NCI-H2196 (cell line): ENCODE measurements around the gene PHGDH.
A peak's percentile ranks its signal among the peaks of the same experiment; 100 is the strongest.
"Not testable (repeated sequence)": the region's sequence is repeated elsewhere in the genome, so short reads cannot be mapped to it uniquely, and the experiment has no call there.

Experiments used
- DNase-seq: peaks from one replicate; lab custom pipeline; 2025; ENCODE audit not compliant: unreplicated experiment; lab: John Stamatoyannopoulos, UW

The PHGDH gene

DNA sequence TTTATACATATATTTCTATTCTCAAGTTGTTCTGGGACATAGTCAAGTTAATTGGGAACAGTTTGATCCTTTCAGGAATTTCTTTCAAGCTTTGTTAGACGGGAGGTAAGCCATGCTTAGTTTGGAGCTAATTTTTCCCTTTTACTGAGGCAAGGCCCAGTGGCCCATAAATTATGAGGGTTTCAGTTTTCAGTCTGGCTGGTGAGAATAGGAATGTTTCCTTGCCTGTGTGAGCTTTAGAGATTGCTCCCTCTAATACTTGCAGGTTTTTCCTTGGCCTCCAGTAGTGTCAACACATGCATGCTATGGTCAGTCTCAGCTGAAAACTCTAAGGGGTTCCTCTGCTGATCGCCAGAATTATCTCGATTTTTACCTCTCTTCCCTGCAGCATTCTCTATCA is 14.1 kb upstream of the PHGDH start:
- DNase-seq, result no peak

DNA sequence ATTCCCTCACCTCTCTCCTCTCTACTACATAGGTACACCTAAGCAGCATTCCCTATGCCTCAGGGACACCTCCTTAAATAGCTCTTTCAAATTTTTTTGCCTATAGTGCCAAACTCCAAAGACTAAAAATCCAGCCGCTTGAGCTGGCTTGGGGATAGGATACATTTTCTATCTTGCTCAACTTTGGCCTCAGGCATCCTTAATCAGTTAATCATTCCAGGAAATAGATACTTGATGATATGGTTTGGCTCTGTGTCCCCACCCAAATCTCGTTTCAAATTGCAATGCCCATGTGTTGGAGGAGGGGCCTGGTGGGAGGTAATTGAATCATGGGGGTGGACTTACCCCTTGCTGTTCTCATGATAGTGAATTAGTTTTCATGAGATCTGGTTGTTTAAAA is 11.4 kb upstream of the PHGDH start:
- no peak for DNase-seq

DNA sequence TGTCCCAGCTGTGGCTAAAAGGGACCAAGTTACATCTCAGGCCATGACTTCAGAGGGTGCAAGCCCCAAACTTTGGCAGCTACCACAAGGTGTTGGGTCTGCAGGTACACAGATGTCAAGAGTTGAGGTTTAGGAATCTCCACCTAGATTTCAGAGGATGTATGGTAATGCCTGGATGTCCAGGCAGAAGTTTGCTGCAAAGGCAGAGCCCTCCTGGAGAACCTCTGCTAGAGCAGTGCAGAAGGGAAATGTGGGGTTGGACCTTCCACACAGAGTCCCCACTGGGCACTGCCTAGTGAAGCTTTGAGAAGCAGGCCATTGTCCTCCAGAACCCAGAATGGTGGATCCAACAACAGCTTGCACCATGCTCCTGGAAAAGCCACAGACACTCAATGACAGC is 10.1 kb upstream of the PHGDH start:
- DNase-seq, result no peak

DNA sequence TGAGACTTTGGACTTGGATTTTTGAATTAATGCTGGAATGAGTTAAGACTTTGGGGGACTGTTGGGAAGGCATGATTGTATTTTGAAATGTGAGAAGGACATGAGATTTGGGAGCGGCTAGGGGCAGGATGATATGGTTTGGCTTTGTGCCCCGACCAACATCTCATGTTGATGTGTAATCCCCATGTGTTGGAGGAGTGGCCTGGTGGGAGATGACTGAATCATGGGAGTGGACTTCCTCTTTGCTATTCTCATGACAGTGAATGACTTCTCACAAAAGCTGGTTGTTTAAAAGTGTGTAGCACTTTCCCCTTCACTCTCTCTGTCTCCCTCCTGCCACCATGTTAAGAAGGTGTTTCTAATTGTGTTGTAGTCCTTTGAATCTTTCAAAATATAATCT is 9.3 kb upstream of the PHGDH start:
- DNase-seq, result no peak

DNA sequence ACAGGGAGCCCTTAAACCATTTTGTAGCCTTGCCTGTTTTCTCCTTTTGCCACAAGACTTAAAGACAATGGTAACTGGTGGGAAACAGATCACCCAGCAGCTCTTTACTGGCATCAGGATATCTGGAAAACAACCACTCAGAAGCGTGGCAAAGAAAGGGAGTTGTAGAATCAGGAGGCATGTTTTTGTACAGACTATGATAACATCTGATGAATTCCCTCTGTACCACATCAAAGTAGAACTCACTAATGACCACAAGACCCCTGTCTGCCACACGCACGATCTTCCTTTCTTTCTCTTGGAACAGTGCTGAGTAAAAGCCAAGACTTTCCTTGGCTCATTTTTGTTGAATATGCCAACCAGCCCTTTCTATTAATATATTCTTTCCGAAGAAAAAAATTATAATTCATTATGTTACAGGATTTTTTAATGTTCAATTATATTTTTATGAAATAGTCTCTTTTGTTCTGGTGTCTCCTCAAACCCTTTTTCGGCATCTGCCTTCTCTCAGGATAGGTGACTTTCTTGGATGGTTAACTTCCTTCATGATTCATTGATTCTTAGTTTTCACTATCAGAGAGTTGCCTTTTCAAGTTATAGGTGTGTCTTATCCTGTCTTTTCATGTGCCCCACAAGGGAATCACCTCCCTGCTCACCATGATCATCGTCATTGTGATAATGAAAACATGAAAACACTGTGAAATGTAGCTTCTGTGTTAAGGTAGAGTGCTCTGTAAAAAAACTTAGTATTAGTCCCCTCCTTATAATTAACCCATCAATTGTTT is 7.9 kb upstream of the PHGDH start:
- no peak for DNase-seq

DNA sequence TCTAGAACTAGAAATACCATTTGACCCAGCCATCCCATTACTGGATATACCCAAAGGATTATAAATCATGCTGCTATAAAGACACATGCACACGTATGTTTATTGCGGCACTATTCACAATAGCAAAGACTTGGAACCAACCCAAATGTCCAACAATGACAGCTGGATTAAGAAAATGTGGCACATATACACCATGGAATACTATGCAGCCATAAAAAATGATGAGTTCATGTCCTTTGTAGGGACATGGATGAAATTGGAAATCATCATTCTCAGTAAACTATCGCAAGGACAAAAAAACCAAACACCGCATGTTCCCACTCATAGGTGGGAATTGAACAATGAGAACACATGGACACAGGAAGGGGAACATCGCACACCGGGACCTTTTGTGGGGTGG is 5.1 kb upstream of the PHGDH start:
- DNase-seq, result not testable (repeated sequence)

DNA sequence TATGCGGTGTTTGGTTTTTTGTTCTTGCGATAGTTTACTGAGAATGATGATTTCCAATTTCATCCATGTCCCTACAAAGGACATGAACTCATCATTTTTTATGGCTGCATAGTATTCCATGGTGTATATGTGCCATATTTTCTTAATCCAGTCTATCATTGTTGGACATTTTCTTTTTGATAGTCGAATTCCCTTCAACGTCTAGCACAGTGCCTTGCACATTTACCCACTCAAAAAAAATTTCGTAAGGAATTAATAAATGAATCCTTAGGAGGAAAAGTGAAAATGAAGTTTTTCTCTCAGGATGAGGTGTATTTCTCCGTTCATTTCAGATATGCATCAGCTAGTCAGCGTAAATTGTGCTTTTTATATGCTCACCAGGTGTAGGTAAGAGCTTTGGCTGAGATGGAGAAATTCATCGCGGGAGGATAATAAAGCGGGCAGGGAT is 354 bp upstream of the PHGDH start:
- not testable (repeated sequence) for DNase-seq

DNA sequence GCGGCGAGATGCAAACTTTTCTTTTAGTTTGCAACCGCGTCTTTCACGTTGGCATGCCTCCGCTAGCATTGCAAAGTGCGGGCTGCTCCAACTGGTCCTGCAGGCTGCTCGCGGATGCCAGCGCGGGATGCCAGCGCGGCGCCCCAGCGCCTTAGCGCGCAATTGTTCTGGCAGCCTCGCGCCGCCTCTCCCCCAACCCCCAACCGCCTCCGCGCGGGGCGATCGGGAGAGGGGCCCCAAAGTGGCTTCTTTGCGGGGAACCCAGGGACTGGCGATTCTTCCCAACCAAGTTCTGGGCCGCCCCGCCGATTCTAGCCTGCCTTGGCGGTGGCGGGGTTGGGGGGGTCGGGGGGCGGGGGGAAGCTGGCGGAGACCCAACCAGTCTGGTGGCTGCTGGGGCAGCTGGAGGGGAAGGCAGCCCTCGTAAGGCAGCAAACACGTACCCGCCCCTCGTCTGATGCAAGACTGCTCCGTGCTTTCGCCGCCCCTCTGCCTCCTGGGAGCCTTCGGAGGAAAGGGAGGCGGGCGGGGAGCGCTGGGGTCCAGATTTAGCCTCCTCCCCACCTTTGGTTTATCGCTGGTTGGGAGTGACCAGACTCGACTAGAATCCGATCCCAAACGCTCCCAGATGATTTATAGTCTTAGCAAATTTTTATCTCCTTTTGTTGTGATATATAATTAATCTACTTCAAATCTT is 756 bp downstream of the PHGDH start:
- peak; percentile 45 for DNase-seq

DNA sequence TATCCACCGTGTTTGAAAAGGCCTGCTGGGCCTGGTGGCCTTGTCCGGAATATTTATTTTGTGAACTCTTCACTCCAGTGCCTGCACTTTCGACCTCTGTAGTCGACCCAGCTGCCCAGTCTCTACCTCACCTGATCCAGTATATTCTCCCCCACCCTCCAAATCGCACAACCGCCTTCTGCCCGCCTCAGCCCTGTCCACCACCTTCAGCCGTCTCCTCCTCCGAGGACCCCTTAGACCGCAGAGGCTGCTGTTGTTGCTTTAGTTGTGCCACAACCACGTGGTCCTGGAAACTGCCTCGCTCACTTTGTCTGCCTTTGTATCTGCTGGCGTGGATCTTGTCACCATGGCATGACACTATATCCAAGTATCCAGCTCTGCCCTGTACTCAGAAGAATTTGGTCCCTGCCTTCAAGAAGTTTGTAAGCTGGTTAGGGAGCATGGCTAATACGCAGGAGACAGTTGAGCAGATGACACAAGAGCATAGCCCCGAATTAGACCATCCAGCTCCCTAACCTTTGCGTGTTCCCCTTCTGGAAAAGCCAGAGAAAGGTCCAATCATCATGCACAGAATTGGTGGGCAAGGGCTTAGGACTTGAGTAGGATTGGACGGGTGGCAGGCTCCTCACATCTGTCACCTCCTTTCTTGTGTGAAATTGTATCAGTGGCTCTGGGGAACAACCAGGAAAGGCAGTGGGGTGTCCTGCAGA is 1.5 kb downstream of the PHGDH start:
- no peak for DNase-seq

DNA sequence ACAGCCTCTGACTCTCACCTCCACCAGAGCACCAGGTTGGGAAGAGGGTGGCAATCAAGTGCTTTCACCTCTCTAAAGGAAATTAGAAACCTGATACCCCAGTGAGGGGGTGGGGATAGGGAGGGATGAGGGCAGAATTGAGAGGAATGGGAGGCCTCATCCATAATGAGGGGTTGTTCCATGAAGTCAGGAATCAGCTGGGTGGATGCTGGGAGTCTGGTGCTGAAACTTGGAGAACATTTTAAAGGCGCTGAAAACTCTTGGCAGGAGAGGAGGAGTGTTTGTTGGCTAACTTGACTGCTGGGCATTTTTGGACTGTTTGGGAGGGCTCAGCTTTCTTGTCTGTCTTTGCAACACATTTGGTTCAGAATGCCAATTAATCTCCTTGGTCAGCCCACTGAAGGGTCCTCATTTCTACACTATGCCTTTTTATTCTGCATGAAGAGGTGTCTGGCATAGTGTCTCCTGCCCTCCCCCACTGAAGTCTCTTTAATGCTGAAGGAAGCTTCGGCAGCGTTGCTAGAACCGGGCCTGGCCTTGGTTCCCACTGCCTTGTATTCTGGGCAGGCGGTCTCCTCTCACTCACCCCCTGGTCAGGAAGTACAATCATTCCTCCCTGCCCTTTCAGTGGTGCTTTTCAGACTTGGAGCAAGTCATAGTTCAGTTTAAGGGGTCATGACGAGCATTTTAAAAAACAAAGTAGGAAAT is 2.2 kb downstream of the PHGDH start:
- no peak for DNase-seq

DNA sequence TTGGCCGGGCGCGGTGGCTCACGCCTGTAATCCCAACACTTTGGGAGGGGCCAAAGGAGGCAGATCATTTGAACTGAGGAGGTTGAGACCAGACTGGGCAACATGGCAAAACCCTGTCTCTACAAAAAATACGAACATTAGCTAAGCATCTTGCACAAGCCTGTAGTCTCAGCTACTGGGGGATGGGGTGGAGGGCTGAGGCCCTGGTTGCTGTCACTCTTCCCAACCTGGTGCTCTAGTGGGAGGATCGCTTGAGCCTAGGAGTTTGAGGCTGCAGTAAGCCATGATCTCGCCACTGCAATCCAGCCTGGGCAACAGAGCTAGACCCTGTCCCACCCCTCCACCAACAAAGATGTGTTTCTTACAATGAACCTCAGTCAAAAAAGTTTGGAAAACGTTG is 2.8 kb downstream of the PHGDH start:
- no peak for DNase-seq

DNA sequence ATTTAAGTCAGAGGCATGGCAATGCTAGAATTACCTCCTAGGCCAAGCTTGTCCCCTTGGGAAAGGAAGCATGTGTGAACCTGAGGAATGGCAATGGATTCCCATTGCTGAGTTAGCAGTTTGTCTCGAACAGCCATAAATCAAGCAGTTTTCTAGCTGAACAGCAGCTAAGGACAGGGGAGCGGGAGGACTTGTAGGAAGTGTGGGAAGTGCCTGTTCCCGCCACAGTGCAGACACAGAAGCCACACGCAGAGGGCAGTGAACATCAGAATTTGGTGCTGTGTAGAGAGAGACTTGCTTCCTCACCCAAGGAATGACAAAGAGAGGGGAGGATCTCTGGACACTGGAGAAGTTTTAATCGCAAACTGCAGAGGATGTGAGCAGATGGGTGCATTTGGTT is 3.8 kb downstream of the PHGDH start:
- no peak for DNase-seq

DNA sequence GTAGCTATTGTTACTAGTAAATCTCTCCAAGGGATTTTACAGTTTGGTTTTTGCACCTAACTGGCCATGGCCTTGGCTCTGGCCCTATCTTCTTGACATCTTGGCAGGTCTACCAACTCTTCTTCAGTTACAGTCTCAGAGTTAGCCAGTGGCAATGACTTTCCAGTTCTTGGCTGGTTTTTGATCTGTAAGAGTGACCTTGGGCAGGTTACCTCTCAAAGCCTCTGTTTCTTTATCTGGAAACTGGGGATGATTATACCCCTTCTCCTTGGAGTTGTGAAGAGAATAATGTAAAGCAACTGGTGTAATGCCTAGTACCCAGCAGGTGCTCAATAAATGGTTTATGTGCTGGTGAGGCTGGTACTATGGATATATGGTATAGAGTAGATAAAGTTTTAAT is 6.7 kb downstream of the PHGDH start:
- DNase-seq, result no peak

DNA sequence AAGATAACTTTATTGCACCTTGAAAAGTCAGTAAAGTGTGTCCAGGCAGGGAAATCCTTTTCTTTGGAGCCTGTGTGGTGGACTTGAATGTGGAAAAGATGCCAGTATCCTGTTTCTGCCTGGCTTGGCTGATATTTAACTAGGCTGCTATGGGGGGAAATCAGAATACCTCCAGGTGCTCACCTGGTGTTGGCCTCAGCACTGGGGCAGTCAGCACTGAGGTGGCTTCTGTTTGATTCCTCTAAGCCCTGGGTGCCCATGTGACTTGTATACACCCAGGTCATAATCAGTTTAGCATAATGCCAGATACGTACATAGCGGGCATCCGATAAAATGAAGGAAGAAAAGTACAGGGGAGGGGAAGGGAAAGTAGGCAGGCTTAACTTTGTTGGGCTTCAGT is 7.2 kb downstream of the PHGDH start:
- DNase-seq, result no peak

DNA sequence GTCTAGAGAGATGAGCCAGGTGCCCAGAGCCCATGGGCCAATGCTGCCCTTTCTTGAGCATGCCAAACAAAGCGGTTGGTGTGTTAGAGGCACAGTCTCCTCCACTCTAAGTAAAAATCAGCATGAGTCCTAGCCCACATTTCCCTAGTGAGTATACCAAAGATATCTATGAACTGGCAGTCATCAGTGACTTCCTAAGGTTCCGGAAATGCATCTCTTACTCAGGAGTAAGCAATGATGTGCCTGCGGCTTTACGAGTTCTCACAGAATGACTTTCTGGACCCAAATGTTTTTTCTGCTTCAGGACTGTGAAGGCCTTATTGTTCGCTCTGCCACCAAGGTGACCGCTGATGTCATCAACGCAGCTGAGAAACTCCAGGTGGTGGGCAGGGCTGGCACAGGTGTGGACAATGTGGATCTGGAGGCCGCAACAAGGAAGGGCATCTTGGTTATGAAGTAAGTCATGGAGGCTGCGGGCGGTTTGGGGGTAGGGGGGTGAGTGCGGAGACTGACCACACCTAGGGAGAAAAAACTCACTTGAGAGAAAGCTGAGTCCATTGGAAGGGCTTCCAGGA is 9.2 kb downstream of the PHGDH start:
- no peak for DNase-seq

DNA sequence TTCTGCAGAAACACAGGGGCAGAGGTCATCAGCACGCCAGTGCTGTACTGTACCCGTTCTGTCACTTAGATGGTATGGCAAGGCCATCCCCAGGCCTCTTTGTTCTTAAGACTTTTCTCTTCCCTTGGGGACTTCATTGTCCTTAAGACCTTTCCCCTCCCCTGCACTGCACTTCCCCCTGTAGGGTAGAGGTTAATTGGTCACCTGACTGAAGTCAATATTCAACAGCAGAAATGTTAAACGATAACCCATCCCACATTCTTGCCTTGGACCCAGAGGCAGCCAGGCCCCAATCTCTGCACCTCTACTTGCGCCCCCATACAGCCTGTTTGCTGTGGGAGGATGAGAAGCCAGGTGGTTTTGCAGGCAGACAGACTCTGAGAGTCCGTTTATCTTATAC is 10.2 kb downstream of the PHGDH start:
- no peak for DNase-seq

DNA sequence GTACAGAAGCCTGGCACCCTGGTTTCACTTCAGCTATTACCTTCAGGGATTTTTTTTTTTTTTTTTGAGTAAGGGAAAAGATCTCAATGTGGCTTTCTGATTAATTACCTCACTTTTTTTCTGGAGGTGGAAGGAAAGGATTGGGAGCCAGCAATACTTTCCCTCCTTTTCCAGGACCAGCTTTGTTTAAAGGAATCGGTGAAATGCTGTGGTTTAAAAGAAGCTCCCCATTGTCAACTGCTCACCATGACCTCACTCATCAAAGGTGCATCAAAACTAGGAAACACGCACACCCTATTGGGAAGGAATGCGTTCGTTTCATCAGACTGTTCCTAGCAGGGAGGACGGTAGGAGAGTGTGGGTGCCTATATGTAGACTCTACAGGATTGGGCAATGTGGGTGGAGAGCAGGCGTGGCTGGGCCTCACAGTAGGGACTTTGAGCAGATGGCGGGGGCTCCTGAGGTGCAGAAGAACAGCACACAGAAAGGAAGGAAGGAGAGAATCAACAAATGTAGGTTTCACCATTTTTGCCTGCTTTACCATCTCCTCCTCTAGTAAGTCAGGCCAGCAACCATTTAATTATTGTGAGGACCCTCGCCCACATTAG is 13.0 kb downstream of the PHGDH start:
- no peak for DNase-seq

DNA sequence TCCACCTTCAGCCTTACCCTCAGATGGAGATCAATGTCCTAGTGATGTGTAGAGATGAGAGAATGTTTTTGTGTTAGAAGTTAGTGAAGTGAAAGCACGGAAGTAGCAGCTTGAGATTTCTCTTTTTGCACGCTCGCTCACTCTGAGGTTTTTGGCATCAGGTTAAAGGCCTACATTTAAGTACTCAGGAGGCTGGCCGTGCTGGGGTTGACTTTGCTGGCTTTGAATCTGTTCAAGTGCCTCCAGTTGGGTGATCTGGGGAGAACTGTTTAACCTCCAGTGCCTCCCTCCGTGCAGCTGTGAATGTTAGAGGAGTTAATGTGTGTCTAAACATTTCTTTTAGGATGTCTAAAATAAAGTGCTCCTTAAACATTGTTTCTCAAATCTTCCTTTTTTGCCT is 13.9 kb downstream of the PHGDH start:
- DNase-seq, result no peak

DNA sequence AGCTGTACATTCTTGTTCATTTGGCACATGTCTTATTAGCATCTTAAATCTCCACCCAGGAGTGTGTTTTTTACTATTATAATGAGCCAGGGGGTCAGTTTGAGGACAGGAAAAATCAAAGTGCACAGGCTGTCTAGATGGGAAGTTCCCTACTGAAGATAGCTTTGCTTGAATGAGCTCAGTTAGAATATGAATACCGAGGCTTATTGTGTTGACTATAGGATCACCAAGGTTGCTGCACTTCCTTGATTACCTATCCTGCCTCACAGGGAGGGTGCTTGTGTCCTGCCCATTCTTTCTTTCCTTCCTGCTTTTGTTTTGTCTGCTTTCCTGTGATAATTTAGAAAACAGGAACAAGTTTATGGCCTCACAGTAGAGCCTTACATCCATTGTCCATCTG is 16.3 kb downstream of the PHGDH start:
- DNase-seq, result no peak

DNA sequence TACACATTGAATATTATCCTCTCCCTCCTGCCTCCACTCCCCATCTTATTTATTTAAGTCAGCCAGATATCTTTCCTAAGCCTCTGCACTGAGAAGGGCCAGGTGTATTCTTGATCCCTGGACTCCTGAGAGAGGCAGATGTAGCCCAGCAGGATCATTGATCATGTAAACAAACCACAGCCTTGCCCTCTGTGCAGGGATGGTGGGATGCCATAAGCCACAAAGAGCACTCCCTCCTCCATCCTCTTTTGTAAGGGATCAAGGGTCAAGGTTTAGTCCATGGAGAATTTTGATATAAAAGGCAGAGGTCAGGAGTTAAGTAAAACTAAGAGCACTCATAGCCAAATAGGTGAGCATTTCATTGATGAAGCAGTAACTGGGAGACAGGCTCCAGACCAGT is 17.3 kb downstream of the PHGDH start:
- DNase-seq, result no peak

DNA sequence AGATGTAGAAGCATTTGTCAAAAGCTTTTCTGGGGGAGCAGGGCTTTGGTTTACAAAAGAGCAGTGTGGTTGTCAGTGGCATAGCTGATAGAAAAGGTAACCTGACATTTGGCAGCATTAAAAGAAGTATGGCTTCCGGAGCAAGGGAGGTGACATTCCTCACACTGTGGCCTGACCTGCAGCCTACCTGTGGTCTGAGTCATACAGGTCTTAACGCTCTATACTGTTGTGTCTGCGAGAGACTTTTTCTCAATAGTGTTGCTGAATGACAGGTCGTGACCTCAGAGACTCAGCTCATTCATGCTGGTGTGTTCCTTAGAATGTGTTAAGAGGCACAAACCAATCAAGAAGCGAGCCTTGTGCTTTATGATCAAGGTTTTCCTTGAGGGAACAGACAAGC is 19.3 kb downstream of the PHGDH start:
- no peak for DNase-seq
